Spleen (tissue), 7 donors: ENCODE measurements around the gene UBR4.

Experiments
- CTCF ChIP-seq, 11 experiments: fragments of 200-600 bp in 7 of 11; fragments of 450-650 bp in 4 of 11; sonication (generic) in 4 of 11; IDR thresholded peaks in 8 of 11; conservative IDR thresholded peaks in 3 of 11; 1 replicate in 7 of 11; 2 replicates in 4 of 11; pipeline versions ENCODE4 v1.4.0 to v1.8.0; 2016 to 2021; ENCODE audit warnings: antibody characterized with exemption in 11 of 11, inconsistent platforms in 4 of 11, mild to moderate bottlenecking in 1 of 11
- POLR2A ChIP-seq, 3 donors: fragments of 450-650 bp; IDR thresholded peaks; one replicate each; pipeline ENCODE4 v1.5.1; 2017; ENCODE audit warnings: antibody characterized with exemption in 3 of 3, mild to moderate bottlenecking in 1 of 3
- POLR2AphosphoS5 ChIP-seq, 3 donors: sonication (generic); formaldehyde crosslinking; IDR thresholded peaks; one replicate each; pipeline ENCODE4 v1.5.1; 2017; ENCODE audit warnings: antibody characterized with exemption in 3 of 3
- donor health status: DM: no; HTN: no; CAD: no; lungs with moderate emphysema.
- donor health status: DM: no; HTN: no; CAD: no.
- donor health status: DM: no; HTN: no; CAD: no.

GRCh38 chr1:19028110-19028509 is 182.0 kb downstream of the UBR4 start:
- TF ChIP-seq CTCF (IDR thresholded peaks at IDR 0.05 in 8 of 11, conservative IDR thresholded peaks at IDR 0.05 in 3 of 11) (no peak), POLR2AphosphoS5 (IDR thresholded peaks at IDR 0.05) (no peak), POLR2A (IDR thresholded peaks at IDR 0.05) (no peak)
